K562 (cell line): ENCODE measurements around the gene CELSR3. TPM values are rescaled to one million over a fixed set of nuclear protein-coding genes. Genes with fewer than 3 reads are reported as not detected.
A peak's percentile ranks its signal among the peaks of the same experiment; 100 is the strongest.

Experiments used
- ATAC-seq: fragments of 200-7000 bp; cut with Tn5 transposase; 3 replicates; pipeline ENCODE4 v1.9.1; 2020; ENCODE audit warnings: moderate library complexity
- BruUV-seq: library from RNA; stranded (reverse); fragments of 400-500 nt; replicated peaks from 2 replicates; lab custom pipeline; 2021; lab: Mats Ljungman, UMichigan
- CTCF ChIA-PET: fragments of 300-600 bp; formaldehyde crosslinking; extraction: SDS; loops from one replicate; lab custom pipeline; 2021; ENCODE audit warnings: low intra/inter-chr PET ratio; lab: Yijun Ruan, JAX
- POLR2A ChIA-PET: fragments of 300-600, 350-650 bp; sonication (Branson Sonifier 250); formaldehyde crosslinking; extraction: SDS; loops from one replicate; lab custom pipeline; 2021; ENCODE audit warnings: antibody characterized with exemption, inconsistent platforms; lab: Yijun Ruan, JAX
- DNase-seq, 4 experiments: peaks; one replicate each; pipeline versions ENCODE4 v3.0.0 to v3.0.0-alpha.2; 2011 to 2018; ENCODE audit warnings: low spot score in 3 of 4, mixed read lengths in 3 of 4; ENCODE audit errors: extremely low read depth in 1 of 4
- FAIRE-seq: peaks from 2 replicates; lab custom pipeline; 2011; peaks lifted over from hg19 to GRCh38; lab: Jason Lieb, UNC
- H2AFZ ChIP-seq: 2 replicates; pipeline ENCODE4 v1.6.0; 2011; ENCODE audit warnings: low read depth, low read length, control low read depth, inconsistent platforms
- H3K27ac ChIP-seq: fragments of 200-600 bp; 3 replicates; pipeline ENCODE4 v1.8.0; 2011; ENCODE audit warnings: low read depth, mild to moderate bottlenecking, control low read depth, inconsistent platforms, low read length, moderate library complexity, mixed read lengths; ENCODE audit errors: extremely low read depth
- H3K27me3 ChIP-seq, 2 experiments: fragments of 300-600 bp in 1 of 2; 2 replicates in 1 of 2; 3 replicates in 1 of 2; pipeline versions ENCODE4 v1.6.0 to v1.8.0; 2011; ENCODE audit warnings: inconsistent platforms in 2 of 2, low read length in 2 of 2, mild to moderate bottlenecking in 1 of 2, mixed read lengths in 1 of 2, moderate library complexity in 1 of 2; ENCODE audit not compliant: control insufficient read depth in 2 of 2, insufficient read depth in 2 of 2
- H3K36me3 ChIP-seq: fragments of 300-600 bp; 3 replicates; pipeline ENCODE4 v1.8.0; 2011; ENCODE audit warnings: mild to moderate bottlenecking, low read length, inconsistent platforms; ENCODE audit not compliant: control insufficient read depth, insufficient read depth
- H3K4me1 ChIP-seq, 2 experiments: fragments of 200-600 bp in 1 of 2; replicated peaks in 1 of 2; 2 replicates in 1 of 2; 3 replicates in 1 of 2; pipeline versions ENCODE4 v1.5.1 to v1.8.0; 2011; ENCODE audit warnings: inconsistent platforms in 2 of 2, low read length in 2 of 2, mild to moderate bottlenecking in 1 of 2, mixed read lengths in 1 of 2, moderate library complexity in 1 of 2; ENCODE audit not compliant: control insufficient read depth in 2 of 2, insufficient read depth in 2 of 2
- H3K4me2 ChIP-seq: 2 replicates; pipeline ENCODE4 v1.6.1; 2011; ENCODE audit warnings: low read length, control low read depth, inconsistent platforms, mixed read lengths; ENCODE audit not compliant: insufficient read depth
- H3K4me3 ChIP-seq: fragments of 200-600 bp; sonication (generic), shearing (Covaris generic); 2 replicates; pipeline ENCODE4 v1.5.1; 2016; ENCODE audit warnings: control low read depth, inconsistent platforms
- H3K79me2 ChIP-seq: fragments of 200-600 bp; 3 replicates; pipeline ENCODE4 v1.8.0; 2011; ENCODE audit warnings: low read length, inconsistent platforms; ENCODE audit not compliant: control insufficient read depth, insufficient read depth
- H3K9ac ChIP-seq, 2 experiments: 2 replicates each; pipeline versions ENCODE4 v1.6.0 to v1.6.1; 2011; ENCODE audit warnings: low read depth in 2 of 2, low read length in 2 of 2, control low read depth in 1 of 2, inconsistent platforms in 1 of 2, mild to moderate bottlenecking in 1 of 2, mixed read lengths in 1 of 2; ENCODE audit not compliant: insufficient read depth in 1 of 2
- H3K9me1 ChIP-seq: one replicate; pipeline ENCODE4 v1.6.0; 2011; ENCODE audit warnings: inconsistent platforms, mild to moderate bottlenecking, low read length, moderate library complexity; ENCODE audit not compliant: control insufficient read depth, insufficient read depth
- H3K9me3 ChIP-seq: replicated peaks from 2 replicates; pipeline ENCODE4 v1.5.1; 2011; ENCODE audit warnings: low read depth, low read length, inconsistent platforms; ENCODE audit not compliant: control insufficient read depth, insufficient read depth
- H4K20me1 ChIP-seq: replicated peaks from 2 replicates; pipeline ENCODE4 v1.6.1; 2011; ENCODE audit warnings: low read length, inconsistent platforms, mixed read lengths; ENCODE audit not compliant: control insufficient read depth, insufficient read depth
- CEBPB ChIP-seq: fragments of 450-650 bp; IDR thresholded peaks from 2 replicates; pipeline ENCODE4 v1.6.1; 2016; ENCODE audit warnings: missing genetic modification characterization, missing compliant biosample characterization
- MLX ChIP-seq, 2 experiments: fragments of 450-650 bp in 1 of 2; sonication (generic) in 1 of 2; formaldehyde crosslinking; conservative IDR thresholded peaks; 2 replicates each; pipeline versions ENCODE4 v1.4.0 to v1.8.1; 2020 to 2022; ENCODE audit warnings: mild to moderate bottlenecking in 1 of 2, missing genetic modification reagents in 1 of 2
- ZBTB9 ChIP-seq: fragments of 450-650 bp; formaldehyde crosslinking; IDR thresholded peaks from 2 replicates; pipeline ENCODE4 v1.4.0; 2020; ENCODE audit warnings: mild to moderate bottlenecking, moderate library complexity
- WGBS: fragments of 100-300 bp; shearing (Covaris generic); methylation state at CpG from one replicate; pipeline ENCODE4 v1.1.6; 2016; ENCODE audit warnings: low coverage, mixed read lengths; ENCODE audit not compliant: insufficient coverage; ENCODE audit errors: missing lambda C conversion rate; 5-methylcytosine and 5-hydroxymethylcytosine counted together
- in situ Hi-C: fragments of 300-500 bp; cut with MboI; formaldehyde crosslinking; loops from 4 replicates; pipeline ENCODE4 v1.15.0; 2018; ENCODE audit warnings: inconsistent platforms, mixed read lengths
- intact Hi-C: fragments of 100-400 bp; cut with micrococcal nuclease; formaldehyde crosslinking; loops from 2 replicates; pipeline ENCODE4 v1.14.2; 2022
- polyA plus RNA-seq, 8 experiments: library from polyadenylated mRNA; depleted of rRNA in 4 of 8; stranded (reverse) in 5 of 8; unstranded in 3 of 8; fragments of >200 nt; fragmentation: Nextera tagmentation in 2 of 8; fragmentation: Illumina TruSeq in 1 of 8; extraction: Ambion mirVana in 2 of 8; extraction: Trizol in 1 of 8; gene quantifications; 2 replicates each; pipeline versions ENCODE4 v1.2.1 to v1.2.3, GENCODE V29; 2011 to 2014; ENCODE audit warnings: inconsistent platforms in 1 of 8, missing spikeins in 1 of 8
- total RNA-seq, 7 experiments: library from RNA; depleted of rRNA in 6 of 7; stranded (reverse); fragments of >200 nt in 6 of 7; fragmentation: Illumina TruSeq in 2 of 7; extraction: Trizol in 2 of 7; gene quantifications; 2 replicates each; pipeline versions ENCODE4 v1.2.1 to v1.2.3, GENCODE V29; 2011 to 2021; ENCODE audit warnings: low replicate concordance in 1 of 7

The CELSR3 gene
- total and polyA plus RNA-seq, 9 of the 15 experiments (the other 6 are each of a cell fraction or from before 2014, with no cell fraction given), result 0.10 to 2.7 (median 0.76) TPM

GRCh38 chr3:48612309-48612708 lies 50.4 kb downstream of the CELSR3 start:
- no peak overlapping the region for H2AFZ ChIP-seq
- H3K4me2 ChIP-seq, result no peak overlapping the region
- FAIRE-seq, result no peak
- peaks cover 2% of the 10 kb centered on the region; the same call in 1 of the 2 replicates for H3K9me3 ChIP-seq
- no peaks in the 10 kb centered on the region for H3K9me1 ChIP-seq
- no peak for ATAC-seq
- in situ Hi-C loops, result no loop called here
- POLR2A ChIA-PET, result no interaction called here
- peaks cover 23% of the 10 kb centered on the region for H3K79me2 ChIP-seq
- H3K4me1 ChIP-seq, result peaks cover 4 to 13% of the 10 kb centered on the region in 2 experiments; a peak in 2 of 5 replicates
- intact Hi-C loops, result no loop called here
- no peaks in the 10 kb centered on the region for H3K27me3 ChIP-seq
- no peaks in the 10 kb centered on the region for H4K20me1 ChIP-seq
- BruUV-seq, result no TSS peak
- WGBS, result 30% methylated on average over 1 of the region's 1 CpG
- H3K27ac ChIP-seq, result no peak overlapping the region
- no peak overlapping the region for H3K9ac ChIP-seq
- TF ChIP-seq ZBTB9 (CRISPR knock-in tag) (no peak), CEBPB (tag) (peak; percentile 57; the same call in 1 of the 2 replicates), MLX (CRISPR knock-in tag; conservative IDR thresholded peaks at IDR 0.05) (no peak)
- TF ChIP-seq, all 486 proteins: peak for 1
- no peak for DNase-seq
- peaks cover 13% of the 10 kb centered on the region; the same call in 2 of the 3 replicates for H3K36me3 ChIP-seq
- CTCF ChIA-PET, result no interaction called here
- no peak overlapping the region for H3K4me3 ChIP-seq
